ENCODE data around the gene EPB41. TPM values are rescaled to one million over a fixed set of nuclear protein-coding genes. Genes with fewer than 3 reads are reported as not detected.
"Not testable (repeated sequence)": the region's sequence is repeated elsewhere in the genome, so short reads cannot be mapped to it uniquely, and the experiment has no call there.

EPB41 gene
- polyA plus RNA-seq, 6 donors from 2014 or later, result 46.6 to 72.0 (median 62.5) TPM

- H3K9me3 Mint-ChIP-seq, result no peaks in the 10 kb centered on the region
- H3K4me1 Mint-ChIP-seq, result peaks cover 0 to 3% (median 3%) of the 10 kb centered on the region in 3 donors
- ATAC-seq (ENCODE audit: low read depth in 2 of 2) (no peak), DNase-seq (no peak)
- H3K27ac Mint-ChIP-seq, result no peak overlapping the region
- H3K4me3 Mint-ChIP-seq, result peak overlapping the region in 3 of 8 donors; percentile 5 to 56 (median 8)
- H3K27me3 Mint-ChIP-seq, result peaks cover 9 to 41% (median 25%) of the 10 kb centered on the region in 3 donors
- H3K36me3 Mint-ChIP-seq, result no peaks in the 10 kb centered on the region
These were observed 219.7 kb downstream of the EPB41 start for GRCh38 chr1:29133861-29134694.

GRCh38 chr1:29134695-29135028 lies 220.3 kb downstream of the EPB41 start:
- Mint-ChIP-seq H3K4me3 (peak overlapping the region in 3 of 8 donors; percentile 5 to 19 (median 8)), H3K27me3 (peaks cover 9 to 38% (median 25%) of the 10 kb centered on the region in 3 donors), H3K4me1 (peaks cover 0 to 3% (median 3%) of the 10 kb centered on the region in 3 donors), H3K9me3 (no peaks in the 10 kb centered on the region), H3K36me3 (no peaks in the 10 kb centered on the region), H3K27ac (no peak overlapping the region)
- DNase-seq, result no peak
- ATAC-seq (ENCODE audit: low read depth in 2 of 2), result no peak

GRCh38 chr1:29136391-29136915 lies 222.1 kb downstream of the EPB41 start:
- Mint-ChIP-seq H3K27me3 (peaks cover 9 to 29% (median 25%) of the 10 kb centered on the region in 3 donors), H3K4me3 (peak overlapping the region in 1 of 8 donors; percentile 70), H3K9me3 (no peaks in the 10 kb centered on the region), H3K4me1 (peaks cover 0 to 3% (median 3%) of the 10 kb centered on the region in 3 donors), H3K27ac (no peak overlapping the region), H3K36me3 (no peaks in the 10 kb centered on the region)
- DNase-seq (no peak), ATAC-seq (ENCODE audit: low read depth in 2 of 2) (no peak)

DNA sequence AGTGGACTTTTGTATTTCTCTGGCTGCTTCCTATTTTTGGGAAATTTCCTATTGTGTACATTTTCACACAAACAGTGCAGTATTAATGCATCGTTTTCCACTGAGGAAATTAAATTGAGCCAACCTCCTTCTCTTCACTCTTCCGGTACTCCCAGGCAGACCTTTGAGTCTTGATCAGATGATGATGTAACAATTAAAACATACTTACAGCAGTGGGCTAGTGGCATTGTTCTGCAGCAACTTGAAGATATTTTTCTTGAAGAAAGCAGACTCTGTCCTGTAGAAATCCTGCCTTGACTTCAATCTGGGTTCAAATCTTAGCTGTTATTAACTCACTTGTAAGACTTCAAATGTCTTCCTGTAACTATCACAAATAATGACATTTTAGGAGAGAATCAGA lies 228.3 kb downstream of the EPB41 start:
- H3K27ac Mint-ChIP-seq, result peak overlapping the region in 2 of 6 donors; percentile 38 to 67
- H3K27me3 Mint-ChIP-seq, result no peaks in the 10 kb centered on the region
- H3K4me3 Mint-ChIP-seq, result no peak overlapping the region
- H3K4me1 Mint-ChIP-seq, result peaks cover 0 to 6% (median 5%) of the 10 kb centered on the region in 3 donors
- no peak for DNase-seq
- peaks cover 12 to 20% of the 10 kb centered on the region in 2 donors for H3K36me3 Mint-ChIP-seq
- ATAC-seq (ENCODE audit: low read depth in 2 of 2), result no peak
- H3K9me3 Mint-ChIP-seq, result peaks cover 0 to 2% (median 0%) of the 10 kb centered on the region in 7 donors

DNA sequence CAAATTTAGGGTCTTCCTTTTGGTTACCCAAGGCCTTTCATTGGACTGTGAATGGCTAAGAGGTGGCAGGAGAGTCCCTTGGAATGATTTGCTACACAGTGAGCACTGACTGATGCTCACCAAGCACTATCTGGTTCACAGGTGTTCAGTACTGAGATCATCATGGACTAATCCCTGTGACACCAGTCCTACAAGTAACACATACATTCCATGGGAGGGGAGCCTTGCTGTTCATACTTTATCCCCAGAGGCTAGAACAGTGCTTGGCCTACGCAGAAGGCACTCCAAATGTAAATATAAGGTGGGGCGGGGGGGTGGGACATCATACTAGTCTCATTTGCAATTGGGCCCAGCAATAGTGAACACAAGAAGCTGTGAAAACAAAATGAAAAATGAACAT lies 229.8 kb downstream of the EPB41 start:
- no peak for ATAC-seq (ENCODE audit: low read depth in 2 of 2)
- H3K36me3 Mint-ChIP-seq, result peaks cover 24 to 35% of the 10 kb centered on the region in 2 donors
- no peak overlapping the region for H3K4me3 Mint-ChIP-seq
- DNase-seq, result no peak
- H3K27me3 Mint-ChIP-seq, result no peaks in the 10 kb centered on the region
- H3K27ac Mint-ChIP-seq, result no peak overlapping the region
- H3K9me3 Mint-ChIP-seq, result peaks cover 0 to 2% (median 0%) of the 10 kb centered on the region in 7 donors
- peaks cover 0 to 6% (median 5%) of the 10 kb centered on the region in 3 donors for H3K4me1 Mint-ChIP-seq

- Mint-ChIP-seq H3K27me3 (no peaks in the 10 kb centered on the region), H3K9me3 (peaks cover 0 to 2% (median 0%) of the 10 kb centered on the region in 7 donors), H3K27ac (peak overlapping the region in 4 of 6 donors; percentile 2 to 75 (median 52)), H3K4me1 (peaks cover 0 to 6% (median 5%) of the 10 kb centered on the region in 3 donors), H3K36me3 (peaks cover 30 to 43% of the 10 kb centered on the region in 2 donors), H3K4me3 (no peak overlapping the region)
- DNase-seq (no peak), ATAC-seq (ENCODE audit: low read depth in 2 of 2) (no peak)
These were observed 231.5 kb downstream of the EPB41 start for GRCh38 chr1:29145739-29146437.

DNA sequence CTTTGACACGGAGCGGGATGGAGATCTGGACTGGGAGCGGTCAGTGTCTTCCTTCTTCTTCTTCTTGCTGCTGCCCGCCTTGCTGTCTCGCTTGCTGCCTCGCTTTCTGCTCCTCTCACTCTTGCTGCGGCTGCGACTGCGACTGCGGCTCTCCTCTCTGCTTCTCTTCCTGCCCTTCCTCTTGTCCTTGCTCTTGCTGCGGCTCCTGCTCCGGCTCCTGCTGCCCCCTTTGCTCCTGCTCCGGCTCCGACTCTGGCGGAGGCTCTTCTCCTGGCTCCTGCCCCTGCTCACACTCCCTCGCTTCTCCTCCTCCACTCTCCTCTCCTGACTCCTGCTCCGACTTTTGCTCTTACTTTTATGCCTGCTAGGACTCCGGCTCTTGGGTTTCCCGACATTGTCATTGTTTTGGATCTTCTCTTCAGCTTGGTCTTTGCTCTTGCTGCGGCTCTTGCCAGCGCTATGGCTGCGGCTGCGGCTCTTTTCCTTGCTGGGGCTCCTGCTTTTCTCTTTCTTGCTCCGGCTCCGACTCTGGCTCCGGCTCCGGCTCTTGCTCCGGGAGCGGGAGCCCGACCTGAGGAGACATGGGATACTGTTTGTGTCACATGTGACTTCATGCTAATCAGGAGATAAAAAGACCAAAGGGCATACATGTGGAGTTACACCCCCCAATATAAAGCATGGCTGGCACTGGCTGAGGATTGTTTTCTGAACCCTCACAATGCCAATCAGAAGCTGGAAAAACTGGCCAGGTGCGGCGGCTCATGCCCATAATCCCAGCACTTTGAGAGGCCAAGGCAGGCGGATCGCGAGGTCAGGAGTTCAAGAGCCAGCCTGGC lies 234.5 kb downstream of the EPB41 start:
- DNase-seq (no peak), ATAC-seq (ENCODE audit: low read depth in 2 of 2) (no peak)
- Mint-ChIP-seq H3K4me3 (no peak overlapping the region), H3K36me3 (peaks cover 41 to 65% of the 10 kb centered on the region in 2 donors), H3K4me1 (peaks cover 0 to 5% (median 5%) of the 10 kb centered on the region in 3 donors), H3K27me3 (no peaks in the 10 kb centered on the region), H3K9me3 (peaks cover 0 to under 1% (median 0%) of the 10 kb centered on the region in 7 donors), H3K27ac (peak overlapping the region in 2 of 6 donors; percentile 27 to 87)

- not testable (repeated sequence) for ATAC-seq (ENCODE audit: low read depth in 2 of 2); H3K27me3 Mint-ChIP-seq; H3K4me1 Mint-ChIP-seq; DNase-seq; H3K4me3 Mint-ChIP-seq; H3K9me3 Mint-ChIP-seq
- H3K36me3 Mint-ChIP-seq, result peaks cover 46 to 72% of the 10 kb centered on the region in 2 donors
- H3K27ac Mint-ChIP-seq, result peak overlapping the region in 2 of 6 donors; percentile 17 to 54
These were observed 236.0 kb downstream of the EPB41 start for GRCh38 chr1:29150346-29150745.

- peaks cover 37 to 63% of the 10 kb centered on the region in 2 donors for H3K36me3 Mint-ChIP-seq
These were observed 237.9 kb downstream of the EPB41 start for GRCh38 chr1:29152046-29152805.

GRCh38 chr1:29156543-29157268 lies 242.3 kb downstream of the EPB41 start:
- Mint-ChIP-seq H3K27ac (no peak overlapping the region), H3K36me3 (peaks cover 11 to 31% of the 10 kb centered on the region in 2 donors), H3K4me3 (no peak overlapping the region), H3K4me1 (peaks cover 0 to 2% (median 0%) of the 10 kb centered on the region in 3 donors), H3K9me3 (no peaks in the 10 kb centered on the region), H3K27me3 (no peaks in the 10 kb centered on the region)
- no peak for DNase-seq
- ATAC-seq (ENCODE audit: low read depth in 2 of 2), result no peak

More at GRCh38 chr1:29152046-29152805, 237.9 kb downstream of the EPB41 start:
- DNase-seq (no peak), ATAC-seq (ENCODE audit: low read depth in 2 of 2) (no peak)
- Mint-ChIP-seq H3K27me3 (no peaks in the 10 kb centered on the region), H3K9me3 (no peaks in the 10 kb centered on the region), H3K27ac (peak overlapping the region in 2 of 6 donors; percentile 3 to 83), H3K4me3 (no peak overlapping the region), H3K4me1 (no peaks in the 10 kb centered on the region)

DNA sequence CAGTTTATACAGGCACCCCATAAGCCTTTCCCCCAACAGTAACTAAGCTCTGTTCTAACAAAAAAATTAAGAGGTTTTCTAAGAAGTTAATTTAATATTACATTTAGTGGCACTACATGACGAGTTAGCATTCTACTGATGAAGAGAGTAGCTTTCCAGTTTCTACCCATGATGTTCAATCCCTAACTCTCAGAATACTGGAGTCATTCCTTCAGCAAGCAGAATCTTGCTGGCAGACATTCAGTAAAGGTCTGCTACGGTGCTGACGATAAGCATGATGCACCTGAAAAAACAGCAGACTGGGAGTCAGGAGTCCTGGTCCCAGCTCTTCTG lies 242.9 kb downstream of the EPB41 start:
- H3K36me3 Mint-ChIP-seq, result peaks cover 6 to 25% of the 10 kb centered on the region in 2 donors
- H3K4me1 Mint-ChIP-seq, result peaks cover 0 to 2% (median under 1%) of the 10 kb centered on the region in 3 donors
- H3K27ac Mint-ChIP-seq, result no peak overlapping the region
- ATAC-seq (ENCODE audit: low read depth in 2 of 2) (no peak), DNase-seq (no peak)
- H3K4me3 Mint-ChIP-seq, result no peak overlapping the region
- H3K9me3 Mint-ChIP-seq, result no peaks in the 10 kb centered on the region
- H3K27me3 Mint-ChIP-seq, result no peaks in the 10 kb centered on the region

GRCh38 chr1:29159773-29160172 lies 245.4 kb downstream of the EPB41 start:
- DNase-seq (no peak), ATAC-seq (ENCODE audit: low read depth in 2 of 2) (no peak)
- no peaks in the 10 kb centered on the region for H3K27me3 Mint-ChIP-seq
- peaks cover 3 to 8% (median 8%) of the 10 kb centered on the region in 3 donors for H3K4me1 Mint-ChIP-seq
- H3K36me3 Mint-ChIP-seq, result peaks cover 2 to 11% of the 10 kb centered on the region in 2 donors
- no peak overlapping the region for H3K27ac Mint-ChIP-seq
- no peaks in the 10 kb centered on the region for H3K9me3 Mint-ChIP-seq
- H3K4me3 Mint-ChIP-seq, result no peak overlapping the region
